GM18502 (cell line): ENCODE measurements around the gene ASH1L.
"Not testable (repeated sequence)": the region's sequence is repeated elsewhere in the genome, so short reads cannot be mapped to it uniquely, and the experiment has no call there.

Experiments
- ATAC-seq: cut with Tn5 transposase; IDR thresholded peaks from one replicate; pipeline ENCODE4 v1.9.1; 2021; ENCODE audit warnings: mild to moderate bottlenecking; ENCODE audit not compliant: unreplicated experiment, poor library complexity

Gene ASH1L

DNA sequence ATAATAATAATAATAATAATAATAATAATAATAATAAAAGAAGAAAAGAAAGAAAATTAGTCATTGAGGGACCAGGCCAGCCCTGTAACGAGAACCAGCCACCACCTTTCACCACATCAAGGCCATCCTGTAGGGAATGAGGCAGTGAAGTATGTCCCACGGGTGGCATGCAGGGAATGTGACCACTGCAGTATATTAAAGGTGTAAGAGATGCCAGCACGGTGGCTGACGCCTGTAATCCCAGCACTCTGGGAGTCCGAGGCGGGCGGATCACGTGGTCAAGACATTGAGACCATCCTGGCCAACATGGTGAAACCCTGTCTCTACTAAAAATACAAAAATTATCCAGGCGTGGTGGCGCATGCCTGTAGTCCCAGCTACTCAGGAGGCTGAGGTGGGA is 271.6 kb downstream of the ASH1L start:
- not testable (repeated sequence) for ATAC-seq

DNA sequence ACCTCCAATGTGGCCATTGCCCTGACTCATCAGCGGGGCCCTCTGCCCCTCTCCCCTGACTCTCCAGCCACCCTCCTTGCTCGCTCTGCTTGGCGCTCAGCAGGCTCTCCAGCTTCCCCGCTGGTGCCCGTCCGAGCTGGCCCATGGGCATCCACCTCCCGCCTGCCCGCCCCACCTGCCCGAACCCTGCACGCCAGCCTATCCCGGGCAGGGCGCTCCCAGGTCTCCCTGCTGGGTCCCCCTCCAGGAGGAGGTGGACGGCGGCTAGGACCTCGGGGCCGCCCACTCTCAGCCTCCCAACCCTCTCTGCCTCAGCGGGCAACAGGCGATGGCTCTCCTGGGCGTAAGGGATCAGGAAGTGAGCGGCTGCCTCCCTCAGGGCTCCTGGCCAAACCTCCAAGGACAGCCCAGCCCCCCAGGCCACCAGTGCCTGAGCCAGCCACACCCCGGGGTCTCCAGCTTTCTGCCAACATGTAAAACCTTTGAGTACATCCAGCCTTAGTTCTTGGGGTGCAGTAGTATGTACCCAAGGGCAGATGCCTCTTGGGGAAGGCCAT is 274.5 kb downstream of the ASH1L start:
- no peak for ATAC-seq

DNA sequence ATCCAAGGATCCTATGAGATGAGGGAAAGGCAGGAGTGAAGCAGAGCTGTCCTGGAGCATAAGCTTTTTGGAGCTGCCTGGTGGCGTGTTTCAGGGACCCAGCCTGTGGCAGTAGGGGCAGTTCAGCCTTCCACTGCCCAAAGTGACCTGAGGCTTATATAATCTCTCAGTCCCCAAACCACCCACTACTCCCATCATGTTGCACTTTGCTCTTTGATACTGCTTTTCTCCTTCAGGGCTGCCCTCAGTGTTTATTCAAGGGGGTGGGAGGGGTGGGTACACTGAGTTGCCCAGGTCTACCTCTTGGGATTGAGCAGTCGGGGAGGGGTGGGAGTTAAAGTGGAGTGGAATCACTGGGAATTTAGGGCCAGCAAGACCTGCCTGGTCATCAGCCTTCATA is 276.1 kb downstream of the ASH1L start:
- no peak for ATAC-seq

DNA sequence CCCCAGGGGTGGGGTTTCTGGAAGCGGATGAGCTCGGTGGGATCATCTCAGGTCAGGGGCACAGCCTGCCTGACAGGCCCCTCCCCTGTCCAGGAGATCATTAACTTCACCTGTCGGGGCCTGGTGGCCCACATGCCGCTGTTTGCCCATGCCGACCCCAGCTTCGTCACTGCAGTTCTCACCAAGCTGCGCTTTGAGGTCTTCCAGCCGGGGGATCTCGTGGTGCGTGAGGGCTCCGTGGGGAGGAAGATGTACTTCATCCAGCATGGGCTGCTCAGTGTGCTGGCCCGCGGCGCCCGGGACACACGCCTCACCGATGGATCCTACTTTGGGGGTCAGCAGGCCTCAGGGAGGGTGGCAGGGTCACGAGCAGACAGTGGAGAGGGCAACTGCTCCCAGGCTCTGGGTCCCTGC is 277.0 kb downstream of the ASH1L start:
- no peak for ATAC-seq
